CD4-positive, alpha-beta T cell (primary cell): Measurements from ENCODE around the gene ERCC8. TPM values are rescaled to one million over a fixed set of nuclear protein-coding genes. Genes with fewer than 3 reads are reported as not detected.

Experiments used
- ATAC-seq: fragments of 200-7000 bp; cut with Tn5 transposase; one replicate; pipeline ENCODE4 v1.10.0; 2022; ENCODE audit warnings: mild to moderate bottlenecking; ENCODE audit not compliant: poor library complexity
- CTCF ChIA-PET: fragments of 350-600 bp; sonication (Branson Sonifier 250); formaldehyde crosslinking; loops from one replicate; lab custom pipeline; 2021; ENCODE audit warnings: antibody characterized with exemption, inconsistent platforms; lab: Charles Lee
- POLR2A ChIA-PET: fragments of 350-600 bp; sonication (Branson Sonifier 250); formaldehyde crosslinking; loops from one replicate; lab custom pipeline; 2021; ENCODE audit warnings: antibody characterized with exemption, inconsistent platforms; lab: Charles Lee
- DNase-seq, 14 experiments: peaks; one replicate each; pipeline ENCODE4 v3.0.0-alpha.2; 2013 to 2020; ENCODE audit warnings: mixed read lengths in 2 of 14
- H3K27ac ChIP-seq, 2 donors: one replicate each; pipeline versions ENCODE4 v1.5.1 to v1.7.0; 2013; ENCODE audit warnings: low read length in 2 of 2, low read depth in 1 of 2, mild to moderate bottlenecking in 1 of 2
- H3K27me3 ChIP-seq, 2 experiments: 1 replicate in 1 of 2; 2 replicates in 1 of 2; pipeline versions ENCODE4 v1.6.1 to v1.7.0; 2013; ENCODE audit warnings: low read length in 2 of 2, control low read depth in 1 of 2, mild to moderate bottlenecking in 1 of 2, moderate library complexity in 1 of 2; ENCODE audit not compliant: insufficient read depth in 2 of 2, control insufficient read depth in 1 of 2
- H3K36me3 ChIP-seq: one replicate; pipeline ENCODE4 v1.6.1; 2013; ENCODE audit warnings: low read length, control low read depth; ENCODE audit not compliant: insufficient read depth
- H3K4me1 ChIP-seq: one replicate; pipeline ENCODE4 v1.6.1; 2013; ENCODE audit warnings: low read length, control low read depth; ENCODE audit not compliant: insufficient read depth
- H3K4me3 ChIP-seq: one replicate; pipeline ENCODE4 v1.5.1; 2013; ENCODE audit warnings: mild to moderate bottlenecking, low read length, moderate library complexity
- H3K9me3 ChIP-seq, 2 experiments: 1 replicate in 1 of 2; 2 replicates in 1 of 2; pipeline versions ENCODE4 v1.6.1 to v1.7.0; 2013; ENCODE audit warnings: low read length in 2 of 2, mild to moderate bottlenecking in 2 of 2, control low read depth in 1 of 2, moderate library complexity in 1 of 2; ENCODE audit not compliant: control insufficient read depth in 1 of 2, insufficient read depth in 1 of 2
- H3K27ac Mint-ChIP-seq: one replicate; pipeline ENCODE4 v1.8.0; 2020; ENCODE audit warnings: mixed read lengths
- H3K27me3 Mint-ChIP-seq: one replicate; pipeline ENCODE4 v1.8.0; 2021; ENCODE audit warnings: mixed read lengths
- H3K36me3 Mint-ChIP-seq: one replicate; pipeline ENCODE4 v1.8.0; 2021; ENCODE audit warnings: low read depth, mixed read lengths
- H3K4me1 Mint-ChIP-seq: one replicate; pipeline ENCODE4 v1.8.0; 2021; ENCODE audit warnings: low read depth, mixed read lengths
- H3K4me3 Mint-ChIP-seq: one replicate; pipeline ENCODE4 v1.8.0; 2020; ENCODE audit warnings: mild to moderate bottlenecking, mixed read lengths
- H3K9me3 Mint-ChIP-seq: one replicate; pipeline ENCODE4 v1.8.0; 2020; ENCODE audit warnings: mixed read lengths
- CTCF ChIP-seq: fragments of 200-600 bp; IDR thresholded peaks from one replicate; pipeline ENCODE4 v1.8.0; 2022; ENCODE audit warnings: antibody characterized with exemption, mild to moderate bottlenecking
- intact Hi-C, 2 experiments: fragments of 100-400 bp; cut with DNase I in 1 of 2; cut with micrococcal nuclease in 1 of 2; formaldehyde crosslinking; loops; one replicate each; pipeline versions ENCODE4 v1.15.1 to v1.9.0; 2023 to 2025; cut with DNase I, micrococcal nuclease
- total RNA-seq, 174 experiments: library from RNA in 2 of 174; stranded (reverse) in 2 of 174; gene quantifications; one replicate each; pipeline ENCODE4 v1.2.3 and lab custom pipeline; 2021 to 2026

The ERCC8 gene
- total RNA-seq, 2 experiments from 2014 or later, result 2.6 to 3.7 TPM

DNA sequence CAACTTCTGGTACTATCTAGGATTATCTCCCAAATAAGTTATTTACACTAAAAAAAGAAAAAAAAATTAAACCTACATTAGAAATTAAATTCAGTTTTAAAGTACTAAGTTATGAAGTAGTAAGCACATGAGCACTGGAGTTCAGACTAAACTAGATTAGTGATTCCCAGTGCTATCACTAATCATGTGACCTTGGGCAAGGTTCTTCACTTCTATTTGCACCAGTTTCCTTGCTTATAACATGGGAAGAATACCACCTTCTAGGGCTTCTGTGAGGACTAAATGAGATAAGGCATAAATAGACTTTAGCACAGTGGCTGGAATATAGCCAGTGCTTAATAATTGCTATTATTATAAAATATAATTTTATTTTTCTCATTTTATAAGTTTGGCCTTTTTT lies 111.3 kb downstream of the ERCC8 start:
- POLR2A ChIA-PET, result no interaction called here
- CTCF ChIA-PET, result no interaction called here
- Histone ChIP-seq H3K4me1 (no peaks in the 10 kb centered on the region), H3K36me3 (no peaks in the 10 kb centered on the region), H3K27ac (no peak overlapping the region), H3K4me3 (no peak overlapping the region), H3K9me3 (no peaks in the 10 kb centered on the region), H3K27me3 (peaks cover 0 to 4% of the 10 kb centered on the region in 2 experiments)
- Mint-ChIP-seq H3K36me3 (no peaks in the 10 kb centered on the region), H3K9me3 (no peaks in the 10 kb centered on the region), H3K4me3 (no peak overlapping the region), H3K27ac (no peak overlapping the region), H3K27me3 (no peaks in the 10 kb centered on the region), H3K4me1 (no peaks in the 10 kb centered on the region)
- intact Hi-C loops, result no loop called here
- DNase-seq (no peak), ATAC-seq (no peak)
- no peak for TF ChIP-seq CTCF

DNA sequence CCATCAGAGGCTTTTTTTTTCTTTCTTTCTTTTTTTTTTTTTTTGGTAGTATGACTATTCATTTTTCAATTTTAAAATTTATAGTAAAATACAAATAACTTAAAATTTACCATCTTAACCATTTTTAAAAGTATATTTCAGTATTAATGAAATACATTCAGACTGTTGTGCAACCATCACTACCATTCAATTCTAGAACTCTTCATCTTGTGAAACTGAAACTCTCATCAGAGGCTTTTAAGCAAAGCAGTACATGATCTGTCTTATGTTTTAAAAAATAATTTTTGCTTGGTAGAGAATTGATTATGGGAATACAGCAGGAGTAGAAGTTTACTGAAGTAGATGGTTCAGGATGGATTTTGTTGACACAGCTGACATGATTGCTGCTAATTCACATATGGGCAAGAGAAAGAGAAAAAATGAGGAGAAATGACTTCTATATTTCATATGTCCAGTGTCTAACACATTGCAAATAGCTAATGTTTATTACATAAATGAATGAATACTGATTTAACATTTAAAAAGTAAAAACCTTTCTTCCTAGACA lies 114.2 kb downstream of the ERCC8 start:
- H3K27ac ChIP-seq, result no peak overlapping the region
- ChIA-PET CTCF (no interaction called here), POLR2A (no interaction called here)
- H3K4me1 Mint-ChIP-seq, result no peaks in the 10 kb centered on the region
- no peak overlapping the region for H3K27ac Mint-ChIP-seq
- H3K36me3 ChIP-seq, result no peaks in the 10 kb centered on the region
- no peaks in the 10 kb centered on the region for H3K36me3 Mint-ChIP-seq
- no peak for TF ChIP-seq CTCF
- H3K4me3 Mint-ChIP-seq, result no peak overlapping the region
- peaks cover 0 to 4% of the 10 kb centered on the region in 2 experiments for H3K27me3 ChIP-seq
- H3K27me3 Mint-ChIP-seq, result no peaks in the 10 kb centered on the region
- no peaks in the 10 kb centered on the region for H3K9me3 Mint-ChIP-seq
- DNase-seq (no peak), ATAC-seq (no peak)
- no peaks in the 10 kb centered on the region for H3K4me1 ChIP-seq
- intact Hi-C loops, result no loop called here
- H3K9me3 ChIP-seq, result no peaks in the 10 kb centered on the region
- no peak overlapping the region for H3K4me3 ChIP-seq

- Mint-ChIP-seq H3K36me3 (no peaks in the 10 kb centered on the region), H3K4me3 (no peak overlapping the region), H3K27me3 (no peaks in the 10 kb centered on the region), H3K4me1 (no peaks in the 10 kb centered on the region), H3K27ac (no peak overlapping the region), H3K9me3 (no peaks in the 10 kb centered on the region)
- ChIA-PET CTCF (no interaction called here), POLR2A (no interaction called here)
- DNase-seq (no peak), ATAC-seq (no peak)
- Histone ChIP-seq H3K27me3 (peaks cover 0 to 4% of the 10 kb centered on the region in 2 experiments), H3K36me3 (no peaks in the 10 kb centered on the region), H3K4me1 (no peaks in the 10 kb centered on the region), H3K9me3 (no peaks in the 10 kb centered on the region), H3K27ac (no peak overlapping the region), H3K4me3 (no peak overlapping the region)
- TF ChIP-seq CTCF, result no peak
- intact Hi-C loops, result no loop called here
Measured at GRCh38 chr5:60829490-60830266, 115.2 kb downstream of the ERCC8 start.
